NK-92 treated with Interleukin-12 subunit alpha and Interleukin-12 subunit beta, amount 100 ng/mL, for 24 hours (cell line): ENCODE data around the gene VPS18.

ENCODE experiments used
- DNase-seq: peaks from one replicate; lab custom pipeline; 2025; lab: John Stamatoyannopoulos, UW

VPS18 gene

GRCh38 chr15:40902605-40903561 is 8.6 kb downstream of the VPS18 start:
- peak; percentile 67 for DNase-seq

GRCh38 chr15:40904552-40905201 is 10.4 kb downstream of the VPS18 start:
- DNase-seq, result no peak

DNA sequence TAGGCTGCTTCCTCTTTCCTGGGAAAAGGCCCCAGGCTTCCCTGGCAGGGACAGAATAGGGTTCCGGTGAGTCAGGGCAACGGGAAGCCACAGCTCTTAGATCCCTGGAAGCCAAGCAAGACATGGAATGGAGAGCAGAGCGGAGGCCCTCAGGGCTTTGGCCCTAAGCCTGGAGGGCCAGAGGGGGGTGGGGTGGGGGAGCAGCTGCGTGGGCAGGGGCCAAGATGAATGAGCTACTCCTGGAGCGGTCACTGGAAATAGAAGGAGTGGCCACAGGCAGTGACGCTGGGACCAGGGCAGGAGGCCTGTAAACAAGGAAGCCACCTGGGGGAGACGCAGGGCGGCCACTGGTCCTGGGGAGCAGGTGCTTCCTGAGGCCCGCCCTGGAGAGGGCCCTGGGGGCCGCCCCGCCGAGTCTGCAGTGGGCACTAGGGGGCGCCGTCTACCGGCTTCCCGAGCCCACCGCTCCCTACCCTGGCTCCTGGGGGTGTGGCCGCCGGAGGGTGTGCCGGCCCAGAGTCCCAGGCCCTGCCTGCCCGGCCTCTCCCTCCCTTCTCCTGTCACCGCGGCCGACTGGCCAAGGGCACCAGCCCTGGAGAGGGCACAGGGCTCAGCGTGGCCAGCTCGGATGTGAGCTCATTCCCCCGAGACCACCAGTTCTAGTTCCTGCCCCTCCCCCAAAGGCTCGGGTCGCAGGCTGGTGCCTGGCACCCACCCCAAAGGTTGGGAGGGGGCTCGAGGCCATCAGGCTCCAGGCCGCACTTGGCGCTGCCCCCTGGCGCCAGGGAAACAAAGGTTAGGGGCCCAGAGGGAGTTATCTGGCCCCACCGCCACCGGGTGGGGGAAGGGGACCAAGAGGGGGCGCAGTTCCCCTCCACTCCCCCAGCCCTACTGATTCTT is 12.1 kb downstream of the VPS18 start:
- no peak for DNase-seq

DNA sequence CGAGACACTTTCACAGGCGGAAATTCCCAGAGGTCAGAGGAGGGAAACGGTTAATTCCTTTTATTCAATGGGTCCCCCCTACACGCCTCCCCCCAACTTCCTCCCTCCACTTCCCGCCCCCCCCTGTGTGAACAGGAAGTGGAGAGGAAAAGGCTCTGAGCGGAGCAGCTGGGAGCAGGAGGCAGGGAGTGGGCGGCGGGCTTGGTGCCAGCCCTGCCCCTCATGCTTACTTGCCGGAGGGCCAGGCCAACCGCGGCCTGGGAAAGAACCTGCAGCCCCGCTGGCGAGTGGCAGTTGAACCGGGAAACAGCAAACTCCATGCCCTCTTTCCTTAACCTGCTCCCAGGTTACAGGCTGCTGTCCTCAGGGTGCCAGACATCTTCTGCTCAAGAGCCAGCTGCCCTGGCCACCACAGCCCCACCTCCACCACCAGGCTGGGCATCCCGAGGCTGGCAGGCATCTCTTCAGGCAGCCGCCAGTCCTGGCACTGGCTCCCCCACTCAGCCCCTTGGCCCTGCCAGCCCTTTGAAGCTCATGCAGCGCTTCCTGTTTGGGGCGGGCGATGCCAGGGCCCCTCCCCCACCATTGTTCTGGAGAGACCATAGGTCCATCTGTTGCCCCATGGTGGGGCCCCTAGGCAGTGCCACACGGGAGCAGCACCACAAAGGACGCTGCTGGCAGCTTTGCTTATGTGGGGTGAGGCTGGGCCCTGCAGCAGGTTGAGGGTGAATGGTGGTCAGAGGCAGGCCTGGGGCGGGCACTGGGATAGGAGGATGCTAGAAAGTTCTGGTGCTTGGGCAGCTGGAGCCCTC is 12.9 kb downstream of the VPS18 start:
- DNase-seq, result no peak

DNA sequence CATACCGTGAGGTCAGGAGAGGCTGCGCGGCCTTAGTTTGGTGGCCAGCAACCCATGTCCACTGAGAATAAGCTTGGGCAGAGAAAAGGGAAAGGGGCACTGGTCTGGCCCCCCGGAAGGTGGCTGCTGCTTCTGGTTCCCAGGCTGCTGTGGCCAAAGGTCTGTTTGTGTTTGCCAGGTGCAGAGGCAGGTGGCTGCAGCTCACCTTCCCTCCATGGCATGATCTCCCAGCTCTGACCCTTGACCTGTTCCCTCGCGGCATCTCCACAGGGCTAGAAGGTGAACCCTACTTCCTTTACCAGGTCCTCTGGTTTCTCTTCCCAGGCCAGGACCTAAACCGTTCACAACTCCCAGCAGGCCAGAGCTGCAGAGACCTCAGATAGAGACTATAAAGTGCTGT is 13.8 kb downstream of the VPS18 start:
- DNase-seq, result no peak

DNA sequence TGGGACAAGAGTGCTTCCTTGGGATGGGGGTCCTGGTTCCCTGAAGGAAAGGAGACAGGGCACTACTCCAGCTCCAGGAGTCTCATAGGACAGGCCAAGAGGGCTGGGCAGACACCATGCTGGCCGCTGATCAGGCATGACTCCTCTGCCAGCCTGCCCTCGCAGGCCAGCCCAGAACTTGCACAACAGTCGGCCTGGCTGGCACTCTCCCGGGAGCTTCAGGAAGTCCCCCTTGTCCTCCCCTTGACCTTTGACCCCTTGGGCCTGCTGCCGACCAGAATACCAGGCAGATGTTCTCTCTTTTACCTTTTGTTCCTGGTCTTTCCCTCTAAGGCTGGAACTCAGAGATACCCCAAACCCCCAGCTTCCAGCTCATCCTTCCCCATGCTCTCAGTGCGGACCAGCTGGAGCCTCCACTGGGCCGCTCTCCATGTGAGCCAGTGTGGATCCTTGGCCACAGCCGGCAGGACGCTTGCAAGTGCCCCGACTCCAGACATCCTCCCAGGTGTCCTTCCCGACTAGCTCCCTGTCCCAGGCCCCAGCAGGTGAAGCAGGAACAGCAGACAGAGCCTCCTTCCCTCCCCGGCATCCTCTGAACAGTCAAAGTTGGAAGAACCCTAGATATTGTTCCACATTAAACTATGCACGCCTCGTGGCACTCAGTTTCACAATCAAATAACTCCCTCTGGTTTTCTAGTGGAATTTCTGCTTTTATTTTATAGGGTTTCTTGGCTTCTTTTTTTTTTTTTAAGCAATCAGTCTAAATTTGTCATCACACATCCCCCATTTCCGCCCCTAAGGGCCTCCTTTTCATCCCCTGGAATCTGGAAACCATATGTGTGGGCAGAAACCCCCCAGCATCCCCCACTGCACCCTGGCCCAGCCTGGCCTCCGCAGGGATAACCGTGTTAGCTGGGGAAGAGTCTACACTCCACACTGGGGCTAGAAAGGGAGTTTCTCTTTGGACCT is 15.7 kb downstream of the VPS18 start:
- DNase-seq, result no peak

- no peak for DNase-seq
Measured at GRCh38 chr15:40911141-40911540, 16.9 kb downstream of the VPS18 start.

DNA sequence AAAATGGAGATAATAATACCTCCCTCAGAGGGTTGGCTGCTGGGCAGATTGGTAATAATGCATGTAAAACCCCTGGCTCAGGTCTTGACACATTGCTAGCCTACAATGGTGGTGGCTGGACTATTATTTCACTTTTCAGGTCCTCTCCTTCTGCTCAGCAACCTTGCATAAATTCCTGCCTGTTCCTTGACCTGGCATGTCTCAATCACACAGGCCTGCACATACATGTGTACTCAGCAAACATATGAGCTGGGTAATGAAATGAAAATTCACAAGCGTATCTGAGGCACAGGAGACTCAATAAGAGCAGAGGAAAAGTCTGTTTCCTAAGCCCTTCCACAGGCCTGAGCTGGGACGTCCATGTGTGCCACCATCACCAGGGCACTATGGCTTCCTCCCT is 17.4 kb downstream of the VPS18 start:
- DNase-seq, result no peak

DNA sequence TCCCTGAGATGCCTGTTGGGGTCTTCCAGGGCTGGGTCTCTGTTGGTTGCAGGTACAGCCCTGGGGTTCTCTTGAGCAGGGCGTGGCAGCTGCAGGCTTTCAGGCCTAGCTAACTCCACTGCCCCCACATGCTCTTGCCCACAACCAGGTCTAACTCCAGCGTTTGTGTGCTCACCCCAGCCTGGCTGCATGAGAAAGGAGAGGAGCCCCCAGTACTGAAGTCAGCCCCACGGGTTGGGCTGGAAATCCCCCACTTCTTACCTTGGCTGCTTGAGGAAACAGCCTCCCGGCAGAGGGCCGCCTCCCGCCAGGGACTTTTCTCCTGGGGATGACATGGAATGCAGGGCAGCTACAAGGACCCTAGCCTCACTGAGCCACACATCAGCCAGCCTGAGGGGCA is 18.2 kb downstream of the VPS18 start:
- DNase-seq, result no peak

- DNase-seq, result no peak
Measured at GRCh38 chr15:40914013-40914412, 19.8 kb downstream of the VPS18 start.

DNA sequence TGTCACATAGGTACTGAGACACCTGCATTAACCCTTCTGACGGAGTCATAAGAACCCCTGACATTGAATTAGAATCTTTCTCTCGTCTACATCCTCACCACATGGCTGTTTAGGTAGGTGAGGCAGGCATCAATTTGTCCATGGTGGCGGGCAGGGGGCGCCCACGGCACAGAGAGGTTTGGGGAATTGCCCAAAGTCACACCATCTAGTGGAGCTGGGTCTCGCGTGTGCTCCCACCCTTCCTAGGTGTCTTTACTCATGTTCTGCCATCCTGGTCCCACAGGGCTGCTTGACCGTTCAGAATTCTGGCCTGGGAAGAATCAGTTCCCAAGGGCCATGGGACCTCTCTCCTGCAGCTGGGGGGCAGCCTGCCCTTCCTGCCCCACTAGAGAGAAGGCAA is 20.2 kb downstream of the VPS18 start:
- no peak for DNase-seq

- no peak for DNase-seq
Measured at GRCh38 chr15:40915116-40915661, 20.9 kb downstream of the VPS18 start.

DNA sequence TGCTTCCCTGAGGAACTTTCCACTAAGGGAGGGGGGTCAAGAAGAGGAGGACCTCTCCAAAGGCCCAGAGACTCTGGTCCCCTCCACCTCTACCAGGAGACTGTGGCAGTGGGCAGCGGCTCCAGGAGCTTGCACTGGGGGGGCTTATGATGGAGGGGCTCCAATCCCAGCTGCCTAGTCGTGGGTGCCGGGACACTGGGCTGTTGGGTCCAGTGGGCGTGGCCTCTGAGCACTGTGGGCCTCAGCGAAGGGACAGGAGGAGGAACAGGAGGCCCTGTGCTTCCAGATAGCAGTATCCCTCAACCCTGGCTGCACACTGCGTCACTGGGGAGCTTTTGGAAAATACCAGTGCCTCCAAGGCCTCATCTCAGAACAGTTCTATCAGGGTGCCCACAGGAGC is 21.4 kb downstream of the VPS18 start:
- DNase-seq, result no peak

GRCh38 chr15:40917585-40917984 is 23.3 kb downstream of the VPS18 start:
- no peak for DNase-seq

DNA sequence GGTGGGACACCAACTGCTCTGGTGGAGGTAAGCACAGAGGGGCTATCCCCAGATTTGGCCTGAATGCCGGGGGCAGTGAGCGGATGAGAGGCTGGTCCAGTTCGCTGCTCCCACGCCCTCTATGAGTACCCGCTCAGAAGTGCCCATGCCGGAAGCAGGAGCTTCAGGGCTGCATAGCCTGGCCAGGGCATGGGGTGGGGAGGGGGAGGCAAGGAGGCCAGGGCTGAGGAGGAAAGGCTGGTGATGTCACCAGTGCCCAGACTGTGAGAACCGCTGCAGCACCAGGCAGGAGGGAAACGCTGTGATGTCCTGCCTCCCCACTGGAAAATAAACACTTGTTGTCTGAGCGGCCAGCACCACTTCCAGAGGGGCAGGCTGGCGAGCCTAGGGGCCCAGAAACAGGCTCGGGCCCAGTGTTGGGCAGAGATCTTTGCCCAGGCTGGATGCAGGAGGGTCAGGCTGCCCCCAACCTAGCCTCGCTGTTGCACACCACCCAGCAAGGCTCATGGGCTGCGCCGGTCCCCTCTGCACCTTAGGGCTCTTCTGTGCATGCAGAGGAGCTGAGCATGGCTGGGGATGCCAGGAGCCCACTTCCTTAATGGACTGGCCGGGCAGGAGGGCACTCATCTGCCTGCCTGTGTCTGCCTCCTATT is 24.0 kb downstream of the VPS18 start:
- no peak for DNase-seq

DNA sequence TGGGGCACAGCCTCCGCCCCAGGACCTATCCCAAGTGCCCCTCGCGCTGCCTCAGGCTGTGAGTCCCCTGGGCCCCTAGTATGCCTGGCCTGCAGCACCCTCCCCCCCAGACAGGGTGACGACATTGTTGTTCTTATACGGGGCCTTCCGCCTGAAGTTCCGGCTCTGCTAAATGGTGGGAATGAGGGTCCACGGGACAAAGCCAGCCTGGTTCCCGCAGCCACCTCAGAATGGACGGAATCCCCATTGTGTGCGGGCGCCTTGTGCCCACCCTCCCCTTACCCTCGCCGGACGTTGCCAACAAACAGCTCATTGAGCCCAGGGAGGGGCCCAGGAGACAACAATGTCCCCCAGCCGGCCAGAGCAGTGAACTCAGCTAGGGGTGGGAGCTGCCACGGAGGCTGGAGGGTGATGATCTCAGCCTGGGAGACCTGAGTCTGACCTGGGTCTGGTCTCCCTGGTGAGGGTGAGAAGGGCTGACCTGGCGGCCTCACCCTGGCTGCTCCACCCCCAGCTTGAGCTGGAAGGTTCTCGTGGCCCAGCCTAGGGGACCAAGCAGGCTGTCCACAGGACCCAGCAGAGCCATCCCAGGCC is 24.6 kb downstream of the VPS18 start:
- no peak for DNase-seq

DNA sequence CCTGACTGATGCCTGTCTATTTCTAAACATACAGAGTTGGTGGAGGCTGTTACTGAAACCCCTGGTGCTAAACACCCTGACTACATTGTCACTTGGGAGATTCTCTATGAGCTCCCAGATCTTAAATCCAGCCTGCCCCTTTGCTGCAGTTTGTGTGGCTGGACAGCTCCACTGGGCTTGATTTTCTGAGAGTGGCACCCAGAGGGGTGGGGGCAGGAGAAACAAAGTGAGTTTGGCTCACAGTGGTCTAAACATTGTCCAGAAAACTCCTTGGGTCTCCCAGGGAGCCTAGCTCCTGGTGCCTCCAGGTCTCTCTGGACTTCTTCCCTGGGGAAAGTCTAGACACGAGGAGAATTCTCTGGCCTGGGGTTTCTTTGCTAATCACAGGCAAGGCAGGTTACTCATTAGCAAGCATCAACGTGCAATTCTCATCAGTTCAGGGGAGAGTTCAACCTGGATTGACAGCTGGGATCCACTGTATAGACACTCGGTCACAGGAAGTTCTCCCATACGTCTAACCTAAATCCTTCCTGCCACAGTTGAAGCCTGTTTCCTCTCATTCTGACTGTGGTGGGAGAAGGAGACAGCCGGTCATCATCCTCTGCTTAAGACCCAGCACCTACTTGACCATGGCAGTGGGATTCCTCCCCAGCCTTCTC is 27.8 kb downstream of the VPS18 start:
- no peak for DNase-seq

DNA sequence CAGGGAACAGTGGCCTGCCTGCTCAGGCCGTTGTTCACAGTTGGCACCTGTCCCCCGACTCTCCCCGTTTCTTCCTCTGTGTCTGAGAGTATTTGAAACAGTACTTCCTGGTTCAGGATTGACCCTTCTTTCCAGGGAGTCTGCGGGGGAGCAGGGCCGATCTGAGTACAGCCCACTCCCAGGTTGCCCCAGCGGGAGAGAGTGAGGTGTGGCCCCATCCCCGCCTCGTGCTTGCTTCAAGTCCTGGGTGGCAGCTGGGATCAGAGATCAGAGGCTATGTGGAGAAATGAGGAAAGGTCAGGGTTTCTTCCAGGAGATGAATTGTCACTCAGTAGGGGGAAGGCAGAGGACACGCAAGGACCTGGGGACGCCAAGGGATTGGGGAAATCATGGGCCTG is 28.4 kb downstream of the VPS18 start:
- DNase-seq, result no peak

- DNase-seq, result no peak
Measured at GRCh38 chr15:40923551-40923950, 29.3 kb downstream of the VPS18 start.
